DOHH2 (cell line): ENCODE results near the gene GRID2.

Source experiments
- H3F3A ChIP-seq: fragments of 200-600 bp; sonication (generic), shearing (Covaris generic); 2 replicates; pipeline ENCODE4 v1.6.0; 2016; ENCODE audit warnings: antibody characterized with exemption, mild to moderate bottlenecking; ENCODE audit not compliant: control insufficient read depth, insufficient read depth
- H3K27ac ChIP-seq: fragments of 200-600 bp; sonication (generic); 2 replicates; pipeline ENCODE4 v1.5.1; 2014; ENCODE audit warnings: low read depth, mild to moderate bottlenecking, low read length, moderate library complexity
- H3K27me3 ChIP-seq: fragments of 200-600 bp; sonication (generic); 2 replicates; pipeline ENCODE4 v1.6.1; 2014; ENCODE audit warnings: mild to moderate bottlenecking, low read length, mixed read lengths; ENCODE audit not compliant: control insufficient read depth
- H3K36me3 ChIP-seq: fragments of 200-600 bp; sonication (generic); 2 replicates; pipeline ENCODE4 v1.6.1; 2014; ENCODE audit warnings: mild to moderate bottlenecking, low read length, moderate library complexity, mixed read lengths; ENCODE audit not compliant: control insufficient read depth
- H3K4me1 ChIP-seq: fragments of 200-600 bp; sonication (generic); 2 replicates; pipeline ENCODE4 v1.6.1; 2014; ENCODE audit warnings: mild to moderate bottlenecking, low read length, mixed read lengths; ENCODE audit not compliant: control insufficient read depth
- H3K4me2 ChIP-seq: fragments of 200-600 bp; sonication (generic); 2 replicates; pipeline ENCODE4 v1.6.0; 2014; ENCODE audit warnings: mild to moderate bottlenecking, low read length, moderate library complexity
- H3K4me3 ChIP-seq: fragments of 200-600 bp; sonication (generic); 2 replicates; pipeline ENCODE4 v1.5.1; 2014; ENCODE audit warnings: mild to moderate bottlenecking, low read length, mixed read lengths
- H3K79me2 ChIP-seq: fragments of 200-600 bp; sonication (generic); 2 replicates; pipeline ENCODE4 v1.6.1; 2014; ENCODE audit warnings: mild to moderate bottlenecking, low read length, mixed read lengths; ENCODE audit not compliant: control insufficient read depth
- H3K9me2 ChIP-seq: fragments of 200-600 bp; sonication (generic); replicated peaks from 2 replicates; pipeline ENCODE4 v1.6.1; 2014; ENCODE audit warnings: mild to moderate bottlenecking, low read length, mixed read lengths; ENCODE audit not compliant: control insufficient read depth
- H3K9me3 ChIP-seq: fragments of 200-600 bp; sonication (generic); 2 replicates; pipeline ENCODE4 v1.6.1; 2014; ENCODE audit warnings: antibody characterized with exemption, low read length, mixed read lengths; ENCODE audit not compliant: control insufficient read depth, insufficient read depth
- H4K20me1 ChIP-seq: fragments of 200-600 bp; sonication (generic); 2 replicates; pipeline ENCODE4 v1.6.0; 2014; ENCODE audit warnings: low read depth, mild to moderate bottlenecking, antibody characterized with exemption, low read length, moderate library complexity; ENCODE audit not compliant: control insufficient read depth, insufficient read depth
- CTCF ChIP-seq: fragments of 200-600 bp; sonication (generic); IDR thresholded peaks from one replicate; pipeline ENCODE4 v1.5.1; 2014; ENCODE audit warnings: antibody characterized with exemption, mild to moderate bottlenecking, low read depth, low read length; ENCODE audit not compliant: poor library complexity, severe bottlenecking
- EZH2phosphoT487 ChIP-seq: fragments of 200-600 bp; sonication (generic); IDR thresholded peaks from 2 replicates; pipeline ENCODE4 v1.6.1; 2017; ENCODE audit warnings: borderline replicate concordance, mild to moderate bottlenecking, antibody characterized with exemption, low read length, moderate library complexity, mixed read lengths

The GRID2 gene

DNA sequence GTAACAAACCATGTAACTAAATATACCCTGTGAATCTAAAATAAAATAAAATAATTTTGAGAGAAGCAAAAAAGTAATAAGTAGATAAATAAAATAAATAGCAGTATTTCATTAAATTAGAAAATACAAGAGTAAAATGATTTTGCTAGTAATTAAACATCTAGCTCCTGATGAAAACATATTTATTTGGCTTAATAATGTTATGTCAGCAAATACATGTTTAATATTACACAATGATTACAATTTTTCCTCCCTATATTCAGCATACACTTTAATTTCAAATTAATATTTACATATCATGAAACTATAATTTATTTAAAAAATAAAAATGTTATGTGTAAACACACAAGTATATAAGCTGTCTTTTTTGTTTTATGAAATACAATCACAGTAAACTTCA, 697.1 kb downstream of the GRID2 start:
- H3K9me2 ChIP-seq = no peaks in the 10 kb centered on the region; the same call in 1 of the 2 replicates

DNA sequence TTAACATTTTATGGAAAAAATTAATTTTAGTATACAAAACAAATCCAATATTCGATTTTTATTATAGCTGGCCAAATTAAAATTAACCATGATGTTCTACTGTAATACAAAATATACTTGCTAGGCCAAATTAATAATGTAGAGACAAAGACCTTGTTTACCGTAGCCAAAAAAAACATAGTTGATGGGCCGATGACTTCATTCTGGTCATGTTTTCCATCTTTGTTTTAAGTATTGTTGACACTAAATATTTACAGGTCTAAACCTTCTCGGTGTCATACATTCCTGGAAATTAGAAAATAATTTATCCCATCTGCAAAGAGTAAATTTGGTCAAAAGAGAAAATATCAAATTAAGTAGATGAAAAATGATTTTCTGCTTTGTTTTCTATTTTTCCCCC, 698.5 kb downstream of the GRID2 start:
- H3K9me2 ChIP-seq = no peaks in the 10 kb centered on the region; the same call in 1 of the 2 replicates
- H3K36me3 ChIP-seq = no peaks in the 10 kb centered on the region
- H3K4me2 ChIP-seq = no peak overlapping the region
- no peaks in the 10 kb centered on the region for H3F3A ChIP-seq
- H3K79me2 ChIP-seq = no peaks in the 10 kb centered on the region
- H3K9me3 ChIP-seq = no peaks in the 10 kb centered on the region
- no peaks in the 10 kb centered on the region for H4K20me1 ChIP-seq
- no peak overlapping the region for H3K27ac ChIP-seq
- no peak for TF ChIP-seq EZH2phosphoT487
- TF ChIP-seq CTCF = no peak
- H3K4me1 ChIP-seq = no peaks in the 10 kb centered on the region
- H3K4me3 ChIP-seq = no peak overlapping the region
- no peaks in the 10 kb centered on the region for H3K27me3 ChIP-seq

More for the DNA sequence above, 697.1 kb downstream of the GRID2 start:
- Histone ChIP-seq H4K20me1 (no peaks in the 10 kb centered on the region), H3F3A (no peaks in the 10 kb centered on the region), H3K27me3 (no peaks in the 10 kb centered on the region), H3K4me2 (no peak overlapping the region), H3K4me1 (no peaks in the 10 kb centered on the region), H3K36me3 (no peaks in the 10 kb centered on the region), H3K9me3 (no peaks in the 10 kb centered on the region), H3K4me3 (no peak overlapping the region), H3K27ac (no peak overlapping the region), H3K79me2 (no peaks in the 10 kb centered on the region)
- no peak for TF ChIP-seq EZH2phosphoT487
- no peak for TF ChIP-seq CTCF

DNA sequence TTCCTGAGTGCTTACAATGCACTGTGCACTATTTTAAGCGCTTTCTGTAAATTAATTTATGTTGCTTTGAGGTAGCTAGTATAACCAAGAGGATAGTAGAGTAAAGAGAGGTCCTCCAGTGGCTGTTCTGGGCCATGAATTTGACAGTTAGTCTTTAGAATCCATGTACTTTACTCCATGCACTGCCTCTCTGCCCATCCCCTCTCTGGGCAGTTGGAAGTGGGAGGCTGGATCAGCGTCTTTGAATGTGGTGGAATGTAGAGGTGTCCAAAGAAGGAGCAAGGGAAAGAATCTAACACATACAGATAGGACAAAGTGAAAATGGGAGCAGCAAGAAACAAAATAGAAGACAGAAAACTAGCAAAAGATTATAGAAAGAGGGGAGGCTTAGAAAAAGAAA, 712.6 kb downstream of the GRID2 start:
- Histone ChIP-seq H4K20me1 (no peaks in the 10 kb centered on the region), H3K9me3 (no peaks in the 10 kb centered on the region), H3K27ac (no peak overlapping the region), H3K27me3 (no peaks in the 10 kb centered on the region), H3K4me2 (no peak overlapping the region), H3K36me3 (no peaks in the 10 kb centered on the region), H3F3A (no peaks in the 10 kb centered on the region), H3K4me3 (no peak overlapping the region), H3K79me2 (no peaks in the 10 kb centered on the region), H3K4me1 (peaks cover 5% of the 10 kb centered on the region), H3K9me2 (no peaks in the 10 kb centered on the region)
- TF ChIP-seq CTCF (no peak), EZH2phosphoT487 (no peak)

DNA sequence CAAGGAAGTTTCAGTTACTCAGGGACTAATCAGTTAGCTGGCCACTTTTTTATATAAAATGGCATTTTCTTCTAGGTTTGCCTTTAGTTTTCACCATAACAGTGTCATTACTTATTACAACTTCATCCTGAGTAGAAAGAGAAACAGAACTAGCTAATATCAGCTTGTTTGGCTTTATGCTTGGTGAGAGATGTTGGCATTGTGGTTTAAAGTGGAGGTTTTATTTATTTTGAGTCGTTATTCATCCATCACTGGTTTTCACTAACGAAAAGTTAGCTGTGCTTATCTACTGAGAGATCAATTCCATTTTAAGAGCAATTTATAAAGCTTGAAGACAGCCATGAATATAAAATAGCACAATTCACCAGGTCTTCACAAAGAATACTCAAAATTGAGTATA, 714.5 kb downstream of the GRID2 start:
- TF ChIP-seq CTCF = no peak
- no peak for TF ChIP-seq EZH2phosphoT487
- H3K27ac ChIP-seq = no peak overlapping the region

More for the DNA sequence above, 714.5 kb downstream of the GRID2 start:
- no peak overlapping the region for H3K4me3 ChIP-seq
- peaks cover 5% of the 10 kb centered on the region for H3K4me1 ChIP-seq
- no peaks in the 10 kb centered on the region for H3K9me3 ChIP-seq
- H3K4me2 ChIP-seq = no peak overlapping the region
- no peaks in the 10 kb centered on the region for H3K27me3 ChIP-seq
- H3F3A ChIP-seq = no peaks in the 10 kb centered on the region
- H3K9me2 ChIP-seq = no peaks in the 10 kb centered on the region
- H3K36me3 ChIP-seq = no peaks in the 10 kb centered on the region
- no peaks in the 10 kb centered on the region for H4K20me1 ChIP-seq
- H3K79me2 ChIP-seq = no peaks in the 10 kb centered on the region
